ENCODE data around the gene TINCR.

The TINCR gene

GRCh38 chr19:5534787-5535586 is 32.8 kb downstream of the TINCR start:
- DNase-seq (ENCODE audit: low read depth in 1 of 2, low spot score in 1 of 2), result peak in 1 of 2 experiments; percentile 14
- no peak overlapping the region for H3K4me3 ChIP-seq (replicated peaks; ENCODE audit: insufficient read depth, low read length)
- H3K27me3 ChIP-seq (ENCODE audit: insufficient read depth, poor library complexity, severe bottlenecking), result peaks cover 8% of the 10 kb centered on the region
- H3K27ac ChIP-seq (replicated peaks), result no peak overlapping the region
- TF ChIP-seq, protein P1, sequence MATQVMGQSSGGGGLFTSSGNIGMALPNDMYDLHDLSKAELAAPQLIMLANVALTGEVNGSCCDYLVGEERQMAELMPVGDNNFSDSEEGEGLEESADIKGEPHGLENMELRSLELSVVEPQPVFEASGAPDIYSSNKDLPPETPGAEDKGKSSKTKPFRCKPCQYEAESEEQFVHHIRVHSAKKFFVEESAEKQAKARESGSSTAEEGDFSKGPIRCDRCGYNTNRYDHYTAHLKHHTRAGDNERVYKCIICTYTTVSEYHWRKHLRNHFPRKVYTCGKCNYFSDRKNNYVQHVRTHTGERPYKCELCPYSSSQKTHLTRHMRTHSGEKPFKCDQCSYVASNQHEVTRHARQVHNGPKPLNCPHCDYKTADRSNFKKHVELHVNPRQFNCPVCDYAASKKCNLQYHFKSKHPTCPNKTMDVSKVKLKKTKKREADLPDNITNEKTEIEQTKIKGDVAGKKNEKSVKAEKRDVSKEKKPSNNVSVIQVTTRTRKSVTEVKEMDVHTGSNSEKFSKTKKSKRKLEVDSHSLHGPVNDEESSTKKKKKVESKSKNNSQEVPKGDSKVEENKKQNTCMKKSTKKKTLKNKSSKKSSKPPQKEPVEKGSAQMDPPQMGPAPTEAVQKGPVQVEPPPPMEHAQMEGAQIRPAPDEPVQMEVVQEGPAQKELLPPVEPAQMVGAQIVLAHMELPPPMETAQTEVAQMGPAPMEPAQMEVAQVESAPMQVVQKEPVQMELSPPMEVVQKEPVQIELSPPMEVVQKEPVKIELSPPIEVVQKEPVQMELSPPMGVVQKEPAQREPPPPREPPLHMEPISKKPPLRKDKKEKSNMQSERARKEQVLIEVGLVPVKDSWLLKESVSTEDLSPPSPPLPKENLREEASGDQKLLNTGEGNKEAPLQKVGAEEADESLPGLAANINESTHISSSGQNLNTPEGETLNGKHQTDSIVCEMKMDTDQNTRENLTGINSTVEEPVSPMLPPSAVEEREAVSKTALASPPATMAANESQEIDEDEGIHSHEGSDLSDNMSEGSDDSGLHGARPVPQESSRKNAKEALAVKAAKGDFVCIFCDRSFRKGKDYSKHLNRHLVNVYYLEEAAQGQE (IDR thresholded peaks at IDR 0.05; ENCODE audit: insufficient replicate concordance, low read depth), result no peak
- TF ChIP-seq, protein P2, sequence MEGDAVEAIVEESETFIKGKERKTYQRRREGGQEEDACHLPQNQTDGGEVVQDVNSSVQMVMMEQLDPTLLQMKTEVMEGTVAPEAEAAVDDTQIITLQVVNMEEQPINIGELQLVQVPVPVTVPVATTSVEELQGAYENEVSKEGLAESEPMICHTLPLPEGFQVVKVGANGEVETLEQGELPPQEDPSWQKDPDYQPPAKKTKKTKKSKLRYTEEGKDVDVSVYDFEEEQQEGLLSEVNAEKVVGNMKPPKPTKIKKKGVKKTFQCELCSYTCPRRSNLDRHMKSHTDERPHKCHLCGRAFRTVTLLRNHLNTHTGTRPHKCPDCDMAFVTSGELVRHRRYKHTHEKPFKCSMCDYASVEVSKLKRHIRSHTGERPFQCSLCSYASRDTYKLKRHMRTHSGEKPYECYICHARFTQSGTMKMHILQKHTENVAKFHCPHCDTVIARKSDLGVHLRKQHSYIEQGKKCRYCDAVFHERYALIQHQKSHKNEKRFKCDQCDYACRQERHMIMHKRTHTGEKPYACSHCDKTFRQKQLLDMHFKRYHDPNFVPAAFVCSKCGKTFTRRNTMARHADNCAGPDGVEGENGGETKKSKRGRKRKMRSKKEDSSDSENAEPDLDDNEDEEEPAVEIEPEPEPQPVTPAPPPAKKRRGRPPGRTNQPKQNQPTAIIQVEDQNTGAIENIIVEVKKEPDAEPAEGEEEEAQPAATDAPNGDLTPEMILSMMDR (IDR thresholded peaks at IDR 0.05; ENCODE audit: insufficient read depth, low read length), result peak; percentile 11

GRCh38 chr19:5533257-5533656 is 34.5 kb downstream of the TINCR start:
- no peak for DNase-seq (ENCODE audit: low read depth in 1 of 2, low spot score in 1 of 2)
- TF ChIP-seq SPI1 (IDR thresholded peaks at IDR 0.05; ENCODE audit: borderline replicate concordance, low read depth) (no peak), GABPA (IDR thresholded peaks at IDR 0.05; ENCODE audit: low read depth) (no peak), POLR2AphosphoS5 (IDR thresholded peaks at IDR 0.05; ENCODE audit: low read depth) (no peak)
- TF ChIP-seq, protein P1 (IDR thresholded peaks at IDR 0.05; ENCODE audit: insufficient replicate concordance, low read depth), result no peak
- TF ChIP-seq, protein P2 (IDR thresholded peaks at IDR 0.05; ENCODE audit: insufficient read depth, low read length), result no peak
- Histone ChIP-seq H3K27ac (replicated peaks) (no peak overlapping the region), H3K4me3 (replicated peaks; ENCODE audit: insufficient read depth, low read length) (no peak overlapping the region), H3K27me3 (ENCODE audit: insufficient read depth, poor library complexity, severe bottlenecking) (peaks cover 8% of the 10 kb centered on the region)

GRCh38 chr19:5530701-5531100 is 37.1 kb downstream of the TINCR start:
- Histone ChIP-seq H3K27me3 (ENCODE audit: insufficient read depth, poor library complexity, severe bottlenecking) (no peaks in the 10 kb centered on the region), H3K4me3 (replicated peaks; ENCODE audit: insufficient read depth, low read length) (no peak overlapping the region), H3K27ac (replicated peaks) (no peak overlapping the region)
- DNase-seq (ENCODE audit: low read depth in 1 of 2, low spot score in 1 of 2), result no peak
- TF ChIP-seq GABPA (IDR thresholded peaks at IDR 0.05; ENCODE audit: low read depth) (no peak), POLR2AphosphoS5 (IDR thresholded peaks at IDR 0.05; ENCODE audit: low read depth) (no peak), SPI1 (IDR thresholded peaks at IDR 0.05; ENCODE audit: borderline replicate concordance, low read depth) (no peak)
- TF ChIP-seq, protein P1 (IDR thresholded peaks at IDR 0.05; ENCODE audit: insufficient replicate concordance, low read depth), result no peak
- TF ChIP-seq, protein P2 (IDR thresholded peaks at IDR 0.05; ENCODE audit: insufficient read depth, low read length), result no peak

Data from HL-60 (cell line).